ENCODE measurements around the gene CPNE5. TPM values are rescaled to one million over a fixed set of nuclear protein-coding genes. Genes with fewer than 3 reads are reported as not detected.

Gene CPNE5
- total and polyA plus RNA-seq, 12 donors: 0.26 to 3.5 (median 1.1) TPM; not detected in 1

GRCh38 chr6:36762123-36762522 lies 77.1 kb downstream of the CPNE5 start:
- no peak for DNase-seq
- Histone ChIP-seq H3K36me3 (replicated peaks in 1 of 2) (no peaks in the 10 kb centered on the region), H3K27ac (no peak overlapping the region), H3K9me3 (replicated peaks in 1 of 3) (no peaks in the 10 kb centered on the region), H3K4me1 (replicated peaks in 1 of 2) (no peaks in the 10 kb centered on the region), H3K4me3 (no peak overlapping the region), H3K27me3 (no peaks in the 10 kb centered on the region)
- TF ChIP-seq POLR2A (IDR thresholded peaks at IDR 0.05): no peak
- intact Hi-C loops (cut with DNase I): no loop called here
- WGBS, 4 donors: 88 to 93% (median 93%) methylated on average over 11 of the region's 11 CpGs

GRCh38 chr6:36760685-36761435 lies 78.4 kb downstream of the CPNE5 start:
- Histone ChIP-seq H3K27me3 (no peaks in the 10 kb centered on the region), H3K36me3 (replicated peaks in 1 of 2) (no peaks in the 10 kb centered on the region), H3K4me1 (replicated peaks in 1 of 2) (peaks cover 0 to 3% of the 10 kb centered on the region in 2 donors), H3K9me3 (replicated peaks in 1 of 3) (no peaks in the 10 kb centered on the region), H3K4me3 (no peak overlapping the region), H3K27ac (no peak overlapping the region)
- TF ChIP-seq CTCF (IDR thresholded peaks at IDR 0.05): no peak
- TF ChIP-seq POLR2A (IDR thresholded peaks at IDR 0.05): no peak
- no peak for DNase-seq
- WGBS, 4 donors: 80 to 89% (median 85%) methylated on average over 11 of the region's 11 CpGs
- intact Hi-C loops (cut with DNase I): no loop called here

- H3K27me3 ChIP-seq: no peaks in the 10 kb centered on the region
- no peak overlapping the region for H3K27ac ChIP-seq
- H3K4me1 ChIP-seq (replicated peaks in 1 of 2): peaks cover 0 to 11% of the 10 kb centered on the region in 2 donors
- 8 to 11% (median 8%) methylated on average over 6 to 8 of the region's 8 CpGs for WGBS, 4 donors
- intact Hi-C loops (cut with DNase I): loop anchor here in 1 of 2 donors (10.0 kb wide), 1 partner anchor 144 kb away; no protein-coding TSS in a partner anchor
- no peak overlapping the region for H3K4me3 ChIP-seq
- peak; percentile 85 to 99 (median 93) for TF ChIP-seq CTCF (IDR thresholded peaks at IDR 0.05)
- TF ChIP-seq POLR2A (IDR thresholded peaks at IDR 0.05): no peak
- DNase-seq: peak; percentile 74 to 87 (median 85)
- no peaks in the 10 kb centered on the region for H3K9me3 ChIP-seq (replicated peaks in 1 of 3)
- no peaks in the 10 kb centered on the region for H3K36me3 ChIP-seq (replicated peaks in 1 of 2)
Measured at GRCh38 chr6:36759148-36759759, 80.0 kb downstream of the CPNE5 start.

- Histone ChIP-seq H3K36me3 (replicated peaks in 1 of 2) (no peaks in the 10 kb centered on the region), H3K4me3 (no peak overlapping the region), H3K27me3 (no peaks in the 10 kb centered on the region), H3K9me3 (replicated peaks in 1 of 3) (no peaks in the 10 kb centered on the region), H3K27ac (no peak overlapping the region), H3K4me1 (replicated peaks in 1 of 2) (peaks cover 0 to 12% of the 10 kb centered on the region in 2 donors)
- intact Hi-C loops (cut with DNase I): loop anchor here in 1 of 2 donors (10.0 kb wide), 1 partner anchor 144 kb away; no protein-coding TSS in a partner anchor
- DNase-seq: no peak
- TF ChIP-seq POLR2A (IDR thresholded peaks at IDR 0.05) (no peak), CTCF (IDR thresholded peaks at IDR 0.05) (no peak)
- 61 to 70% (median 64%) methylated on average over 15 of the region's 15 CpGs for WGBS, 4 donors
Measured at GRCh38 chr6:36758516-36759147, 80.6 kb downstream of the CPNE5 start.

Measured in adrenal gland (tissue), 12 donors.